RWPE1 (cell line): Measurements from ENCODE around the gene KDELR1.
A peak's percentile ranks its signal among the peaks of the same experiment; 100 is the strongest.

Experiments used
- CTCF ChIA-PET: fragments of 350-600 bp; sonication (Branson Sonifier 250); formaldehyde crosslinking; extraction: SDS; loops from one replicate; lab custom pipeline; 2021; lab: Yijun Ruan, JAX
- POLR2A ChIA-PET: fragments of 400-600 bp; formaldehyde crosslinking; extraction: SDS; loops from one replicate; lab custom pipeline; 2020; ENCODE audit warnings: antibody characterized with exemption; ENCODE audit not compliant: low non-redundant PET; lab: Yijun Ruan, JAX
- DNase-seq: peaks from one replicate; pipeline ENCODE4 v3.0.0; 2012; ENCODE audit warnings: low spot score
- H3K27ac ChIP-seq: fragments of 450-650 bp; 2 replicates; pipeline ENCODE4 v1.5.1; 2017
- CTCF ChIP-seq: fragments of 450-650 bp; conservative IDR thresholded peaks from 2 replicates; pipeline ENCODE4 v1.5.1; 2017; ENCODE audit warnings: low read depth, mild to moderate bottlenecking

Gene KDELR1

GRCh38 chr19:48391100-48392005 lies at the start of gene KDELR1:
Gene KDELR1, minus strand, starts transcription at chr19:48391551. Its CDS starts 193 bp downstream, at chr19:48391358.
- ChIA-PET POLR2A (interaction anchor here (0.6 kb wide), 2 partner anchors 27 to 28 kb away, joined by 3 to 5 read pairs; partner anchors contain the start of genes SYNGR4 and TMEM143), CTCF (interaction anchor here (0.5 to 2.1 kb wide), 14 partner anchors 8 to 224 kb away, joined by 3 to 13 read pairs (median 4); partner anchors contain the start of genes FAM83E, SYNGR4 and TMEM143)
- TF ChIP-seq CTCF, result peak; percentile 92
- H3K27ac ChIP-seq, result peak within 1 kb of the TSS; percentile 84
- DNase-seq, result peak; percentile 81

DNA sequence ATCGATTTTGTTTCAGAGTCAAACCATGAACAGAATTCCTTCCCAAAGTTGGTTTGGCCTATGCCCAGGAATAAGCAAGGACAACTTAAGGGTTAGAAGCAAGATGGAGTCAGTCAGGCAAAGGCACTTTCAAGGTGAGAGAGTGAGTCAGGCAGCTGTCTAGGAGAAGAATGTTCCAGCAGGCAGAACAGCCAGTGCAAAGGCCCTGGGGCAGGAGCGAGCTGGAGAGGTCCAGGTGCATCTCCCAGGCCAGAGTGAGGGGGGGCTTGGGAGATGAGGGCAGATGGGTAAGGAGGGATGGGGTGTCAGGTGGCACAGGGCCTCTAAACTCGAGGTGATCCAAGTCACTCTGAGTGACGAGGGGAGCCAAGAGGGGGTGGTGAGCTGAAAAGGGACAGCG lies 45.2 kb upstream of the KDELR1 start:
- DNase-seq, result no peak
- H3K27ac ChIP-seq, result no peak overlapping the region
- CTCF ChIA-PET, result interaction anchor here (0.5 to 0.6 kb wide), 3 partner anchors 69 to 175 kb away, joined by 3 to 4 read pairs (median 4); no protein-coding TSS in a partner anchor
- no peak for TF ChIP-seq CTCF
- POLR2A ChIA-PET, result no interaction called here

DNA sequence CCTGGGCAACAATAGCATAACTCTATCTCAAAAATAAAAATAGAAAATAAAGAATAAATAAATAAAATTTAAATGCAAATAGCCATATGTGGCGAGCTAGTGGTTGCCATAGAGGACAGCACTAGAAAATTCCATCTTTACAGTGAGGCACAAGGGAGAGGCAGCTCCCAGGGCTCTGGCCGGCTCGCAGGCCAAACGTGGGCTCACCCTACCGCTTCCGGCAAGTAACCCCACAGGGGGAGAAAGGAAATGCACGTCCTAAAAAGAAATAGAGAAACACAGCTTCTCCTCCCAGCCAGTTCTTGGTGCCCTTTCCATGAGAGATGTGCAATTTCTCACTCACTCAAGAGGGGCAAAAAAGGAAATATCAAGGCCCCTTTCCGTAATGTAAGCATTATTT lies 42.0 kb upstream of the KDELR1 start:
- TF ChIP-seq CTCF, result no peak
- ChIA-PET CTCF (no interaction called here), POLR2A (no interaction called here)
- DNase-seq, result no peak
- H3K27ac ChIP-seq, result no peak overlapping the region

DNA sequence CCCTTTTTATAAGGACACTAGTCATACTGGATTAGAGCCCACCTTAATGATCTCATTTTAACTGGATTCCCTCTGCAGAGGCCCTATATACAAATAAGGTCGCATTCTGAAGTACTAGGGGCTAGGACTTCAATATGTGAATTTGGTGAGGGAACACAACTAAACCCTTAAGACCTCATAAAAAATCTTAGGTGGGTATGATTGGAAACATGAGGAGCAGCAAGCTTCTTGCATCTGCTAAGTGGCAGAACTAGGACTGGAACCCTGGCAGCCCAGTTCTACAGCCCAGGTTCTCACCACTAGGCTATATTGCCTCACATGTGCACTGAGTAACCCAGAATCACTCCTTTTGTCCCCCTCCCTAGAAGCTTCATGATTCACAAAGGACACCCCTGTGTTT lies 37.3 kb upstream of the KDELR1 start:
- TF ChIP-seq CTCF, result no peak
- ChIA-PET CTCF (interaction anchor here (1.1 kb wide), 1 partner anchor 17 kb away, joined by 3 read pairs; the partner anchor contains the start of gene GRWD1), POLR2A (no interaction called here)
- H3K27ac ChIP-seq, result peak overlapping the region; percentile 9; the same call in 1 of the 2 replicates
- no peak for DNase-seq

GRCh38 chr19:48424694-48425219 lies 33.4 kb upstream of the KDELR1 start:
- CTCF ChIA-PET, result no interaction called here
- POLR2A ChIA-PET, result no interaction called here
- peak; percentile 63 for DNase-seq
- H3K27ac ChIP-seq, result peak overlapping the region; percentile 76
- no peak for TF ChIP-seq CTCF

- TF ChIP-seq CTCF, result no peak
- CTCF ChIA-PET, result interaction anchor here (0.6 to 1.1 kb wide), 2 partner anchors 101 to 123 kb away, joined by 3 read pairs; no protein-coding TSS in a partner anchor
- H3K27ac ChIP-seq, result peak overlapping the region; percentile 79
- POLR2A ChIA-PET, result no interaction called here
- no peak for DNase-seq
These were observed 30.2 kb upstream of the KDELR1 start for GRCh38 chr19:48421548-48421947.
